ENCODE data around the gene ARHGAP6. TPM values are rescaled to one million over a fixed set of nuclear protein-coding genes. Genes with fewer than 3 reads are reported as not detected.

Gene ARHGAP6
- total RNA-seq, 1 donor from 2014 or later, result 16.7 TPM

DNA sequence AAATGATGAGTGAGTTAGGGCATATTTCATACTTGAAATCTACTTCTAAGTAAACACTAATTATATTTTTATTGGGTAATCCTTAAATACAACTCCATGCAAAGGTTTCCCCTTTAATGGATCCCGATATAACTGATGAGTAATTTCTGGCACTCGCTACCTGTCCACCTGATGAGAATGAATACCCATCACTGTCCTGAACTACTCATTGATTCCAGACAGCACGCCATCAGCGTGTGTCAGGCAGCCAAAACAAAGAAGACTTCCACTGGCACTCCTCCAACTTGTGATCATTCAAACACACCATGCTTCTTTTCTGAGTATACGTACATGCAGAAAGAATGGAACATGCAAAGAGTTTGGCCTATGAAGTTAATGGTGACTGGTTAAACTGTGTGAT is 485.1 kb downstream of the ARHGAP6 start:
- no peaks in the 10 kb centered on the region for H3K27me3 ChIP-seq (ENCODE audit: low read depth)
- ATAC-seq (no peak), DNase-seq (no peak)
- intact Hi-C loops (cut with DNase I), result no loop called here
- H3K4me1 ChIP-seq, result no peaks in the 10 kb centered on the region
- H3K4me3 ChIP-seq, result no peak overlapping the region
- H3K27ac ChIP-seq, result no peak overlapping the region
- TF ChIP-seq, protein P1, sequence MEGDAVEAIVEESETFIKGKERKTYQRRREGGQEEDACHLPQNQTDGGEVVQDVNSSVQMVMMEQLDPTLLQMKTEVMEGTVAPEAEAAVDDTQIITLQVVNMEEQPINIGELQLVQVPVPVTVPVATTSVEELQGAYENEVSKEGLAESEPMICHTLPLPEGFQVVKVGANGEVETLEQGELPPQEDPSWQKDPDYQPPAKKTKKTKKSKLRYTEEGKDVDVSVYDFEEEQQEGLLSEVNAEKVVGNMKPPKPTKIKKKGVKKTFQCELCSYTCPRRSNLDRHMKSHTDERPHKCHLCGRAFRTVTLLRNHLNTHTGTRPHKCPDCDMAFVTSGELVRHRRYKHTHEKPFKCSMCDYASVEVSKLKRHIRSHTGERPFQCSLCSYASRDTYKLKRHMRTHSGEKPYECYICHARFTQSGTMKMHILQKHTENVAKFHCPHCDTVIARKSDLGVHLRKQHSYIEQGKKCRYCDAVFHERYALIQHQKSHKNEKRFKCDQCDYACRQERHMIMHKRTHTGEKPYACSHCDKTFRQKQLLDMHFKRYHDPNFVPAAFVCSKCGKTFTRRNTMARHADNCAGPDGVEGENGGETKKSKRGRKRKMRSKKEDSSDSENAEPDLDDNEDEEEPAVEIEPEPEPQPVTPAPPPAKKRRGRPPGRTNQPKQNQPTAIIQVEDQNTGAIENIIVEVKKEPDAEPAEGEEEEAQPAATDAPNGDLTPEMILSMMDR (IDR thresholded peaks at IDR 0.05), result no peak
- peaks cover 7% of the 10 kb centered on the region for H3K36me3 ChIP-seq
- H3K9me3 ChIP-seq, result no peaks in the 10 kb centered on the region

DNA sequence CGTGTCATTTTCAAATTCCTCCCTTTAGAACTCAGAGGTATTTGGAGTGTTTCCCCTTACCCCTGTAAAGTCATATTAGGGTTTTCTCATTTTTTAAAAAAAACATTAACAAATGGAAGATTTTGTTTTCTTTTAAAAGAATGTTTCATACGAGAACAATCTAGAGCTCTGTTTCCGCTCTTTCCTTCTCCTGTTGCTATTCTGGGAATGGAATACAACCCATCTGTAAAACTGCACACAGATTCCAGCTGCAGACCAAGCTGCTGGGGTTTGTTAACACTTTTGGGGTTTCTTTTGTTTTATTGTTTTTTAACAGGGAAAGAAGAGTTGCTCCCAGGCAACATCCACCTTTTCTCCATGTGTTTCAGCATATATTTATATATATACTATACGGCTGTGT is 493.3 kb downstream of the ARHGAP6 start:
- no peak overlapping the region for H3K4me3 ChIP-seq
- H3K4me1 ChIP-seq, result no peaks in the 10 kb centered on the region
- no peaks in the 10 kb centered on the region for H3K27me3 ChIP-seq (ENCODE audit: low read depth)
- H3K36me3 ChIP-seq, result peaks cover under 1% of the 10 kb centered on the region
- DNase-seq (no peak), ATAC-seq (no peak)
- no peaks in the 10 kb centered on the region for H3K9me3 ChIP-seq
- TF ChIP-seq, protein P1 (IDR thresholded peaks at IDR 0.05), result no peak
- H3K27ac ChIP-seq, result no peak overlapping the region
- intact Hi-C loops (cut with DNase I), result no loop called here

DNA sequence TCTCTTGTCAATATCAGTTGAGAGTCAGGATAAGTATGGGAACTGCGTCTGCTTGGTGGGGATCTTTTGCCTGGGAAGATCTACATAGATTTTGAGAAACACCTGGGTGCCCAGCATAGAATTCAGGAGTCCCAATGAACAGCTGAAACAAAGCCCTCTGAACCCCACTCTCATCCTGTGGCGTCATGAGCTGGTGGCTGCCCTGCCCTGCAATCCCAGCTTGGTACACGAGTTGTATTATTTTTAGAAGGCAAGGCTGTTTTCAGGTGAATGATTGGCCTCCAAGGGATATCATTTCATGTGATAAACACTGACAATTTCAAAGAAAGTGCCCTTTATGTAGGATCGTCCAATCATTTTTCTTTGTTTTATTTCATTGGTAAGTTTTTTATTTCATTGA is 493.8 kb downstream of the ARHGAP6 start:
- no peak for ATAC-seq

DNA sequence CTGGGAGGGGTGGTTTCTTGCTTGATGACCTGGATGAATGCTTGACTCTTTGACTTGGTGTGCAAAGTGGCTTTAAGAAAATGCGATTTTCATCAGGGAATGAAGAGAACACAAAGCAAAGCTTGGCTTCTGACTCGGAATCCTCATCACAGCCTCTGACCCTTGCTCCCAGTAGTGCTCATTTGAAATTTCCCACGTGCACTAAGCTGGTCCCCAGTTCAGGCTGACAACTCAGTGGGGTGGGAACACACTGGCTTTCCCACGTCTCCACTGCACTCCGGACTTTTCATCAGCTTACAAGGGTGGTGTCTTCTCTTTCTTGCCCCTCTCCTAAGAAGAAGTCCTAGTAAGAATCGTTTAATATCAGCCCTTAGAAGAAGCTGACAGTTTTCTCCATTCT is 501.3 kb downstream of the ARHGAP6 start:
- ATAC-seq (no peak), DNase-seq (no peak)
- no peaks in the 10 kb centered on the region for H3K9me3 ChIP-seq
- H3K27ac ChIP-seq, result no peak overlapping the region
- no peaks in the 10 kb centered on the region for H3K36me3 ChIP-seq
- no peak overlapping the region for H3K4me3 ChIP-seq
- H3K4me1 ChIP-seq, result no peaks in the 10 kb centered on the region
- H3K27me3 ChIP-seq (ENCODE audit: low read depth), result no peaks in the 10 kb centered on the region
- intact Hi-C loops (cut with DNase I), result no loop called here
- TF ChIP-seq, protein P1 (IDR thresholded peaks at IDR 0.05), result no peak

More for the DNA sequence above, 493.8 kb downstream of the ARHGAP6 start:
- H3K27me3 ChIP-seq (ENCODE audit: low read depth), result no peaks in the 10 kb centered on the region
- intact Hi-C loops (cut with DNase I), result no loop called here
- TF ChIP-seq, protein P1 (IDR thresholded peaks at IDR 0.05), result no peak
- H3K36me3 ChIP-seq, result no peaks in the 10 kb centered on the region
- DNase-seq, result no peak
- H3K9me3 ChIP-seq, result no peaks in the 10 kb centered on the region
- H3K27ac ChIP-seq, result no peak overlapping the region
- no peak overlapping the region for H3K4me3 ChIP-seq
- no peaks in the 10 kb centered on the region for H3K4me1 ChIP-seq

DNA sequence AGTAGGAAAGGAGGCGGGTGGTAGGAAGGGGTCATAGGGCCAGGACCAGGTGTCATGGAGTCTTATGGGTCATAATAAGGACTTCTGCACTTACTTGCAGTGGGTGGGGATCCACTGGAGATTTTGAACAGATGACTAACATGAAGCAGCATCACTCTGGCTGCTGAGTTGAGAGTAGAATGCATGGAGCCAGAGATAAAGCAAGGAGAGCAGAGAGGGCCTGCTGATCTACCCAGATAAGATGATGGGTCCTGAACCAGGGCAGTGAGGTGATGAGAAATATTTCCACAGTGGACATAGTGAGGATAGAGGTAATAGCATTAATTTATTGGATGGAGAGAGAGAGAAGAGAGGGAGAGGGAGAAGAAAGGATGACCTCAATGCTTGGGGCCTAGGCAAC is 506.6 kb downstream of the ARHGAP6 start:
- H3K27me3 ChIP-seq (ENCODE audit: low read depth), result no peaks in the 10 kb centered on the region
- TF ChIP-seq, protein P1 (IDR thresholded peaks at IDR 0.05), result no peak
- no peaks in the 10 kb centered on the region for H3K9me3 ChIP-seq
- intact Hi-C loops (cut with DNase I), result no loop called here
- DNase-seq, result no peak
- no peak for ATAC-seq
- H3K4me3 ChIP-seq, result no peak overlapping the region
- no peaks in the 10 kb centered on the region for H3K4me1 ChIP-seq
- H3K27ac ChIP-seq, result no peak overlapping the region
- H3K36me3 ChIP-seq, result peaks cover 4% of the 10 kb centered on the region

All from lower lobe of right lung (tissue), 2 donors.